IMR-90 (cell line): Measurements from ENCODE around the gene IGF2R. TPM values are rescaled to one million over a fixed set of nuclear protein-coding genes. Genes with fewer than 3 reads are reported as not detected.
"Not testable (repeated sequence)": the region's sequence is repeated elsewhere in the genome, so short reads cannot be mapped to it uniquely, and the experiment has no call there.

ENCODE experiments used
- ATAC-seq: fragments of 200-7000 bp; cut with Tn5 transposase; 2 replicates; pipeline ENCODE4 v1.9.1; 2020; ENCODE audit warnings: low read depth, mild to moderate bottlenecking, moderate library complexity
- BruUV-seq: library from RNA; stranded (reverse); fragments of 400-500 nt; replicated peaks from 2 replicates; lab custom pipeline; 2021; lab: Mats Ljungman, UMichigan
- CTCF ChIA-PET: fragments of 300-600 bp; formaldehyde crosslinking; extraction: SDS; loops from one replicate; lab custom pipeline; 2021; ENCODE audit warnings: antibody characterized with exemption; lab: Yijun Ruan, JAX
- POLR2A ChIA-PET: fragments of 300-600 bp; sonication (Branson Sonifier 250); formaldehyde crosslinking; loops from one replicate; lab custom pipeline; 2022; ENCODE audit warnings: antibody characterized with exemption; ENCODE audit not compliant: unreplicated experiment; lab: Charles Lee
- DNase-seq: peaks from one replicate; pipeline ENCODE4 v3.0.0; 2013
- H2AFZ ChIP-seq: replicated peaks from 2 replicates; pipeline ENCODE3; 2013; ENCODE audit warnings: low read length, mild to moderate bottlenecking; ENCODE audit not compliant: poor library complexity
- H2AK5ac ChIP-seq: 2 replicates; pipeline ENCODE4 v1.6.1; 2013; ENCODE audit warnings: low read depth, low read length, inconsistent platforms
- H2AK9ac ChIP-seq: replicated peaks from 2 replicates; pipeline ENCODE3; 2013; ENCODE audit warnings: mild to moderate bottlenecking, low read depth, low read length, moderate library complexity; ENCODE audit not compliant: poor library complexity
- H2BK120ac ChIP-seq: 2 replicates; pipeline ENCODE4 v1.6.1; 2013; ENCODE audit warnings: low read depth, low read length, inconsistent platforms
- H2BK15ac ChIP-seq: 3 replicates; pipeline ENCODE4 v1.6.1; 2013; ENCODE audit warnings: low read depth, low read length, inconsistent platforms
- H2BK20ac ChIP-seq: 2 replicates; pipeline ENCODE4 v1.6.1; 2013; ENCODE audit warnings: low read depth, mild to moderate bottlenecking, inconsistent platforms, low read length, moderate library complexity
- H2BK5ac ChIP-seq: 2 replicates; pipeline ENCODE4 v1.6.1; 2013; ENCODE audit warnings: mild to moderate bottlenecking, low read depth, low read length, inconsistent platforms; ENCODE audit not compliant: poor library complexity, severe bottlenecking
- H3K14ac ChIP-seq: replicated peaks from 2 replicates; pipeline ENCODE4 v1.6.1; 2013; ENCODE audit warnings: low read depth, low read length, inconsistent platforms
- H3K18ac ChIP-seq: 2 replicates; pipeline ENCODE4 v1.6.1; 2013; ENCODE audit warnings: low read depth, low read length, control low read depth
- H3K23ac ChIP-seq: 2 replicates; pipeline ENCODE4 v1.6.1; 2013; ENCODE audit warnings: low read depth, low read length, inconsistent platforms
- H3K27ac ChIP-seq: 2 replicates; pipeline ENCODE4 v1.5.1; 2013; ENCODE audit warnings: mild to moderate bottlenecking, control low read depth, low read length; ENCODE audit not compliant: insufficient read depth
- H3K27me3 ChIP-seq: 2 replicates; pipeline ENCODE4 v1.6.1; 2013; ENCODE audit warnings: low read length; ENCODE audit not compliant: control insufficient read depth, insufficient read depth
- H3K36me3 ChIP-seq: 2 replicates; pipeline ENCODE4 v1.6.1; 2013; ENCODE audit warnings: low read length, mixed read lengths; ENCODE audit not compliant: control insufficient read depth, insufficient read depth
- H3K4ac ChIP-seq: 2 replicates; pipeline ENCODE4 v1.6.1; 2013; ENCODE audit warnings: low read depth, low read length, inconsistent platforms
- H3K4me1 ChIP-seq: 2 replicates; pipeline ENCODE4 v1.6.1; 2013; ENCODE audit warnings: low read length, mixed read lengths; ENCODE audit not compliant: control insufficient read depth, insufficient read depth
- H3K4me2 ChIP-seq: 2 replicates; pipeline ENCODE4 v1.6.1; 2013; ENCODE audit warnings: low read depth, mild to moderate bottlenecking, control low read depth, low read length, moderate library complexity
- H3K4me3 ChIP-seq: 2 replicates; pipeline ENCODE4 v1.5.1; 2013; ENCODE audit warnings: low read depth, mild to moderate bottlenecking, control low read depth, low read length, moderate library complexity; ENCODE audit not compliant: insufficient read depth
- H3K56ac ChIP-seq: 2 replicates; pipeline ENCODE4 v1.6.1; 2013; ENCODE audit warnings: low read length, inconsistent platforms; ENCODE audit not compliant: insufficient read depth; ENCODE audit errors: extremely low read depth
- H3K79me1 ChIP-seq, 2 experiments: 2 replicates each; pipeline ENCODE4 v1.6.1; 2013; ENCODE audit warnings: low read length in 2 of 2, inconsistent platforms in 1 of 2, low read depth in 1 of 2
- H3K9ac ChIP-seq: 2 replicates; pipeline ENCODE4 v1.6.1; 2013; ENCODE audit warnings: low read depth, low read length, control low read depth
- H3K9me1 ChIP-seq: 2 replicates; pipeline ENCODE4 v1.6.1; 2013; ENCODE audit warnings: low read length, inconsistent platforms; ENCODE audit not compliant: insufficient read depth
- H3K9me3 ChIP-seq: 2 replicates; pipeline ENCODE4 v1.6.1; 2013; ENCODE audit warnings: low read length; ENCODE audit not compliant: control insufficient read depth, insufficient read depth
- H4K20me1 ChIP-seq: 2 replicates; pipeline ENCODE4 v1.6.1; 2013; ENCODE audit warnings: low read length, inconsistent platforms; ENCODE audit not compliant: insufficient read depth
- H4K5ac ChIP-seq: 2 replicates; pipeline ENCODE4 v1.6.1; 2013; ENCODE audit warnings: mild to moderate bottlenecking, low read depth, low read length, control low read depth
- H4K8ac ChIP-seq, 2 experiments: 2 replicates each; pipeline ENCODE4 v1.6.1; 2013; ENCODE audit warnings: low read depth in 2 of 2, low read length in 2 of 2, control low read depth in 1 of 2, inconsistent platforms in 1 of 2
- H4K91ac ChIP-seq: 2 replicates; pipeline ENCODE4 v1.6.1; 2013; ENCODE audit warnings: low read depth, low read length, inconsistent platforms; ENCODE audit not compliant: insufficient read depth
- WGBS, 2 experiments: methylation state at CpG; one replicate each; pipeline versions ENCODE4 v1.1.5 to v1.1.7; 2013; ENCODE audit warnings: missing lambda C conversion rate in 2 of 2; ENCODE audit not compliant: insufficient read length in 1 of 2; ENCODE audit errors: extremely low coverage in 2 of 2; 5-methylcytosine and 5-hydroxymethylcytosine counted together
- dilution Hi-C: fragments of 300-500 bp; cut with HindIII; formaldehyde crosslinking; loops from one replicate; pipeline ENCODE4 v1.14.3; 2018; ENCODE audit warnings: low sequenced_read_pairs; ENCODE audit not compliant: unreplicated experiment
- in situ Hi-C: fragments of 300-500 bp; cut with MboI; formaldehyde crosslinking; loops from 3 replicates; pipeline ENCODE4 v1.14.3; 2019; ENCODE audit warnings: low sequenced_read_pairs, inconsistent platforms, mixed read lengths
- intact Hi-C: fragments of 100-400 bp; cut with micrococcal nuclease; formaldehyde crosslinking; loops from 2 replicates; pipeline ENCODE4 v1.10.0; 2022
- polyA plus RNA-seq, 3 experiments: library from polyadenylated mRNA; depleted of rRNA; stranded (reverse); fragments of >200 nt; gene quantifications; 2 replicates each; pipeline ENCODE4 v1.2.3, GENCODE V29; 2012; ENCODE audit warnings: low replicate concordance in 1 of 3
- total RNA-seq: library from RNA; depleted of rRNA; stranded (reverse); fragments of >200 nt; gene quantifications from 2 replicates; pipeline ENCODE4 v1.2.3, GENCODE V29; 2012

The IGF2R gene
- total and polyA plus RNA-seq, 2 of the 4 experiments (the other 2 are of a cell fraction), result 33.2 to 41.4 TPM

- H3K36me3 ChIP-seq, result peaks cover 71% of the 10 kb centered on the region
- POLR2A ChIA-PET, H4K8ac ChIP-seq, DNase-seq, H3K79me1 ChIP-seq, H3K4ac ChIP-seq, H2AFZ ChIP-seq, dilution Hi-C loops, H2BK120ac ChIP-seq, H2BK20ac ChIP-seq, H3K27ac ChIP-seq, intact Hi-C loops, H2BK5ac ChIP-seq, H4K5ac ChIP-seq, H3K14ac ChIP-seq, H3K4me1 ChIP-seq, H4K20me1 ChIP-seq, BruUV-seq, H2AK5ac ChIP-seq, H3K23ac ChIP-seq, H3K4me2 ChIP-seq, H3K4me3 ChIP-seq, H3K9me1 ChIP-seq, H4K91ac ChIP-seq, H2AK9ac ChIP-seq, H3K56ac ChIP-seq, H3K9ac ChIP-seq, H3K27me3 ChIP-seq, H3K9me3 ChIP-seq, H2BK15ac ChIP-seq, ATAC-seq, H3K18ac ChIP-seq: not testable (repeated sequence)
- WGBS, 2 experiments, result 100% methylated on average over 10 of the region's 32 CpGs; no CpG with 5 or more reads in 1 of the 2 experiments
- in situ Hi-C loops, result loop anchor here (5.0 kb wide), 1 partner anchor 367 kb away; no protein-coding TSS in a partner anchor
- CTCF ChIA-PET, result interaction anchor here (0.7 kb wide), 1 partner anchor 225 kb away, joined by 3 read pairs; no protein-coding TSS in a partner anchor
Measured at GRCh38 chr6:160090442-160091239, 121.8 kb downstream of the IGF2R start.

GRCh38 chr6:160092176-160092575, 123.3 kb downstream of the IGF2R start:
- ATAC-seq, H3K14ac ChIP-seq, H3K23ac ChIP-seq, H2BK120ac ChIP-seq, CTCF ChIA-PET, H3K9me1 ChIP-seq, H2BK15ac ChIP-seq, H3K27ac ChIP-seq, H3K56ac ChIP-seq, POLR2A ChIA-PET, H3K27me3 ChIP-seq, H4K8ac ChIP-seq, DNase-seq, H2AK9ac ChIP-seq, H3K4me2 ChIP-seq, H3K18ac ChIP-seq, H3K4ac ChIP-seq, BruUV-seq, dilution Hi-C loops, H3K4me3 ChIP-seq, H3K9me3 ChIP-seq, intact Hi-C loops, H2BK5ac ChIP-seq, H3K9ac ChIP-seq, H4K91ac ChIP-seq, H4K5ac ChIP-seq, H3K4me1 ChIP-seq, H2BK20ac ChIP-seq, H2AK5ac ChIP-seq, H4K20me1 ChIP-seq, H2AFZ ChIP-seq: not testable (repeated sequence)
- 100% methylated on average over 4 of the region's 6 CpGs; no CpG with 5 or more reads in 1 of the 2 experiments for WGBS, 2 experiments
- Histone ChIP-seq H3K36me3 (peaks cover 68% of the 10 kb centered on the region), H3K79me1 (peaks cover 6 to 10% of the 10 kb centered on the region in 2 experiments; a peak in 1 of 4 replicates)
- in situ Hi-C loops, result loop anchor here (5.0 kb wide), 1 partner anchor 365 kb away; no protein-coding TSS in a partner anchor
